Small intestine (tissue), 7 donors: ENCODE results near the gene SEC24C. TPM values are rescaled to one million over a fixed set of nuclear protein-coding genes. Genes with fewer than 3 reads are reported as not detected.
"Not testable (repeated sequence)": the region's sequence is repeated elsewhere in the genome, so short reads cannot be mapped to it uniquely, and the experiment has no call there.

Experiments used
- DNase-seq, 2 donors: peaks; one replicate each; pipeline versions ENCODE4 v3.0.0 to v3.0.0-alpha.2; 2013
- FAIRE-seq: peaks from 2 replicates; lab custom pipeline; 2012; peaks lifted over from hg19 to GRCh38; lab: Jason Lieb, UNC
- H3K27ac ChIP-seq, 3 donors: one replicate each; pipeline ENCODE4 v1.5.1; 2013; ENCODE audit warnings: low read length in 2 of 3, mild to moderate bottlenecking in 2 of 3, control low read depth in 1 of 3, inconsistent platforms in 1 of 3, low read depth in 1 of 3, moderate library complexity in 1 of 3
- H3K27me3 ChIP-seq, 3 donors: one replicate each; pipeline ENCODE4 v1.6.1; 2013; ENCODE audit warnings: low read length in 3 of 3, inconsistent platforms in 1 of 3; ENCODE audit not compliant: control insufficient read depth in 3 of 3, insufficient read depth in 3 of 3
- H3K36me3 ChIP-seq, 3 donors: one replicate each; pipeline ENCODE4 v1.6.1; 2013; ENCODE audit warnings: low read length in 3 of 3, inconsistent platforms in 1 of 3, low read depth in 1 of 3, mild to moderate bottlenecking in 1 of 3, moderate library complexity in 1 of 3; ENCODE audit not compliant: control insufficient read depth in 3 of 3, insufficient read depth in 2 of 3
- H3K4me1 ChIP-seq, 3 donors: one replicate each; pipeline ENCODE4 v1.6.1; 2013; ENCODE audit warnings: low read length in 2 of 3, inconsistent platforms in 1 of 3, low read depth in 1 of 3, mild to moderate bottlenecking in 1 of 3, moderate library complexity in 1 of 3; ENCODE audit not compliant: control insufficient read depth in 3 of 3, insufficient read depth in 2 of 3
- H3K4me3 ChIP-seq, 3 donors: one replicate each; pipeline ENCODE4 v1.5.1; 2013; ENCODE audit warnings: low read length in 3 of 3, control low read depth in 1 of 3, inconsistent platforms in 1 of 3, low read depth in 1 of 3, mild to moderate bottlenecking in 1 of 3, moderate library complexity in 1 of 3
- H3K9me3 ChIP-seq, 2 donors: one replicate each; pipeline ENCODE4 v1.6.1; 2013; ENCODE audit warnings: low read depth in 1 of 2, low read length in 1 of 2; ENCODE audit not compliant: control insufficient read depth in 2 of 2, insufficient read depth in 1 of 2
- WGBS, 3 donors: extraction: QIAGEN DNeasy Blood & Tissue Kit; methylation state at CpG; one replicate each; pipeline ENCODE4 v1.1.7; 2013; 5-methylcytosine and 5-hydroxymethylcytosine counted together
- polyA plus RNA-seq, 4 donors: library from polyadenylated mRNA; stranded (reverse) in 3 of 4; unstranded in 1 of 4; fragments of 200-250 nt in 3 of 4; fragments of 120-200 nt in 1 of 4; gene quantifications; one replicate each; pipeline versions ENCODE4 v1.2.1 to v1.2.3, GENCODE V29; 2013
- donor health status: healthy with polysubstance abuse.
- donor health status: control.
- donor health status: control.
- donor health status: Bipolar disorder and iron deficiency.
- donor health status: healthy.

The SEC24C gene
- polyA plus RNA-seq, 4 donors, result 35.3 to 64.3 (median 38.6) TPM

GRCh38 chr10:73795491-73795890 lies 51.3 kb downstream of the SEC24C start:
- H3K36me3 ChIP-seq, result peaks cover 28 to 92% (median 57%) of the 10 kb centered on the region in 3 donors

GRCh38 chr10:73796035-73796434 lies 51.9 kb downstream of the SEC24C start:
- DNase-seq, FAIRE-seq, H3K9me3 ChIP-seq, H3K4me1 ChIP-seq, H3K4me3 ChIP-seq, H3K27me3 ChIP-seq, H3K27ac ChIP-seq: not testable (repeated sequence)
- 97 to 98% (median 97%) methylated on average over 8 of the region's 8 CpGs for WGBS, 3 donors
- peaks cover 28 to 92% (median 59%) of the 10 kb centered on the region in 3 donors for H3K36me3 ChIP-seq

More at GRCh38 chr10:73795491-73795890, 51.3 kb downstream of the SEC24C start:
- H3K4me1 ChIP-seq, H3K27ac ChIP-seq, H3K27me3 ChIP-seq, H3K4me3 ChIP-seq, H3K9me3 ChIP-seq, DNase-seq, FAIRE-seq: not testable (repeated sequence)
- 93 to 94% (median 93%) methylated on average over 10 of the region's 10 CpGs for WGBS, 3 donors

GRCh38 chr10:73796766-73797165 lies 52.6 kb downstream of the SEC24C start:
- Histone ChIP-seq H3K27me3 (no peaks in the 10 kb centered on the region), H3K27ac (no peak overlapping the region), H3K9me3 (no peaks in the 10 kb centered on the region), H3K36me3 (peaks cover 30 to 92% (median 52%) of the 10 kb centered on the region in 3 donors), H3K4me1 (no peaks in the 10 kb centered on the region), H3K4me3 (no peak overlapping the region)
- DNase-seq (no peak), FAIRE-seq (no peak)
- 74 to 89% (median 85%) methylated on average over 5 of the region's 5 CpGs for WGBS, 3 donors

GRCh38 chr10:73797324-73798025 lies 53.3 kb downstream of the SEC24C start:
- FAIRE-seq (no peak), DNase-seq (no peak)

GRCh38 chr10:73798087-73798486 lies 53.9 kb downstream of the SEC24C start:
- H3K36me3 ChIP-seq, result peaks cover 26 to 92% (median 51%) of the 10 kb centered on the region in 3 donors
- DNase-seq, result no peak
- H3K27ac ChIP-seq, result no peak overlapping the region
- H3K4me3 ChIP-seq, result no peak overlapping the region
- no peak for FAIRE-seq
- no peaks in the 10 kb centered on the region for H3K27me3 ChIP-seq
- H3K9me3 ChIP-seq, result no peaks in the 10 kb centered on the region
- H3K4me1 ChIP-seq, result no peaks in the 10 kb centered on the region
- 93 to 99% (median 95%) methylated on average over 6 of the region's 6 CpGs for WGBS, 3 donors

More at GRCh38 chr10:73797324-73798025, 53.3 kb downstream of the SEC24C start:
- Histone ChIP-seq H3K9me3 (no peaks in the 10 kb centered on the region), H3K36me3 (peaks cover 26 to 92% (median 50%) of the 10 kb centered on the region in 3 donors), H3K27ac (no peak overlapping the region), H3K4me3 (no peak overlapping the region), H3K27me3 (no peaks in the 10 kb centered on the region), H3K4me1 (no peaks in the 10 kb centered on the region)
- 93% methylated on average over 19 of the region's 19 CpGs for WGBS, 3 donors

GRCh38 chr10:73798927-73799560 lies 54.9 kb downstream of the SEC24C start:
- Histone ChIP-seq H3K9me3 (no peaks in the 10 kb centered on the region), H3K4me1 (no peaks in the 10 kb centered on the region), H3K4me3 (no peak overlapping the region), H3K36me3 (peaks cover 26 to 92% (median 48%) of the 10 kb centered on the region in 3 donors), H3K27me3 (no peaks in the 10 kb centered on the region), H3K27ac (no peak overlapping the region)
- DNase-seq, result no peak
- no peak for FAIRE-seq
- 85 to 90% (median 86%) methylated on average over 10 of the region's 10 CpGs for WGBS, 3 donors

GRCh38 chr10:73799899-73800559 lies 55.9 kb downstream of the SEC24C start:
- H3K9me3 ChIP-seq, result no peaks in the 10 kb centered on the region
- H3K4me1 ChIP-seq, result no peaks in the 10 kb centered on the region
- H3K27me3 ChIP-seq, result no peaks in the 10 kb centered on the region
- DNase-seq (no peak), FAIRE-seq (no peak)
- H3K27ac ChIP-seq, result no peak overlapping the region
- peaks cover 22 to 91% (median 38%) of the 10 kb centered on the region in 3 donors for H3K36me3 ChIP-seq
- WGBS, 3 donors, result 79 to 83% (median 80%) methylated on average over 9 of the region's 9 CpGs
- H3K4me3 ChIP-seq, result no peak overlapping the region

- 83 to 84% (median 84%) methylated on average over 19 to 20 of the region's 20 CpGs for WGBS, 3 donors
- no peak overlapping the region for H3K4me3 ChIP-seq
- H3K27ac ChIP-seq, result no peak overlapping the region
- no peaks in the 10 kb centered on the region for H3K9me3 ChIP-seq
- no peaks in the 10 kb centered on the region for H3K27me3 ChIP-seq
- H3K36me3 ChIP-seq, result peaks cover 25 to 93% (median 42%) of the 10 kb centered on the region in 3 donors
- no peak for DNase-seq
- H3K4me1 ChIP-seq, result no peaks in the 10 kb centered on the region
- FAIRE-seq, result no peak
Measured at GRCh38 chr10:73800560-73801252, 56.5 kb downstream of the SEC24C start.
